Measurements from ENCODE around the gene C3orf18. TPM values are rescaled to one million over a fixed set of nuclear protein-coding genes. Genes with fewer than 3 reads are reported as not detected.

C3orf18 gene
- polyA plus RNA-seq, 1 of the 3 experiments (the other 2 are of a cell fraction) = 19.7 TPM

- whole genome bisulfite sequencing (ENCODE audit: low lambda C conversion rate) = 86% methylated on average over 4 of the region's 5 CpGs
- ChIA-PET POLR2A (no interaction called here), CTCF (interaction anchor here (1.0 to 25.1 kb wide), 3 partner anchors 10 to 786 kb away, joined by 3 to 648 read pairs (median 111); partner anchors contain the start of genes C3orf18, CISH, HEMK1 and MAPKAPK3)
- no peak overlapping the region for H3K27ac ChIP-seq (ENCODE audit: low read depth in 2 of 2, low read length in 1 of 2)
- H3K9me2 ChIP-seq = no peaks in the 10 kb centered on the region
- H3K79me2 ChIP-seq (ENCODE audit: insufficient read depth) = no peaks in the 10 kb centered on the region
- H3K4me1 ChIP-seq (ENCODE audit: control insufficient read depth in 1 of 2, insufficient read depth in 2 of 2, low read depth in 1 of 2, low read length in 1 of 2) = peaks cover 17 to 42% of the 10 kb centered on the region in 2 experiments
- H3F3A ChIP-seq (replicated peaks; ENCODE audit: insufficient read depth) = no peaks in the 10 kb centered on the region
- H3K9ac ChIP-seq = no peak overlapping the region
- DNase-seq = no peak
- no peaks in the 10 kb centered on the region for H3K27me3 ChIP-seq (ENCODE audit: insufficient read depth)
- no peaks in the 10 kb centered on the region for H4K20me1 ChIP-seq (ENCODE audit: insufficient read depth)
- no peak overlapping the region for H2AFZ ChIP-seq (ENCODE audit: low read depth)
- no peaks in the 10 kb centered on the region for H3K9me3 ChIP-seq
- no peak for TF ChIP-seq CTCF (IDR thresholded peaks at IDR 0.05)
- TF ChIP-seq MAX (IDR thresholded peaks at IDR 0.05; ENCODE audit: low read depth) = no peak
- TF ChIP-seq EZH2phosphoT487 (IDR thresholded peaks at IDR 0.05; ENCODE audit: borderline replicate concordance, low read depth) = no peak
- TF ChIP-seq TAF1 (IDR thresholded peaks at IDR 0.05; ENCODE audit: borderline replicate concordance, low read depth, low read length) = no peak
- H3K36me3 ChIP-seq (replicated peaks in 1 of 2; ENCODE audit: control insufficient read depth in 1 of 2, insufficient read depth in 2 of 2, low read length in 1 of 2) = peaks cover 0 to 4% of the 10 kb centered on the region in 2 experiments
- no peak overlapping the region for H3K4me3 ChIP-seq (ENCODE audit: low read depth in 2 of 2, low read length in 1 of 2)
- H3K4me2 ChIP-seq = no peak overlapping the region
These were observed 36.6 kb upstream of the C3orf18 start for GRCh38 chr3:50604110-50604621.

GRCh38 chr3:50603261-50604109 lies 35.9 kb upstream of the C3orf18 start:
- H3K4me1 ChIP-seq (ENCODE audit: control insufficient read depth in 1 of 2, insufficient read depth in 2 of 2, low read depth in 1 of 2, low read length in 1 of 2) = peaks cover 17 to 41% of the 10 kb centered on the region in 2 experiments
- no peak for TF ChIP-seq IRF3 (IDR thresholded peaks at IDR 0.05; ENCODE audit: low read depth, low read length)
- TF ChIP-seq ELF1 (IDR thresholded peaks at IDR 0.05) = no peak
- TF ChIP-seq REST (IDR thresholded peaks at IDR 0.05; ENCODE audit: low read depth, low read length) = no peak
- no peak for TF ChIP-seq GABPA (IDR thresholded peaks at IDR 0.05; ENCODE audit: low read depth)
- TF ChIP-seq YY1 (IDR thresholded peaks at IDR 0.05; ENCODE audit: low read depth) = no peak
- no peaks in the 10 kb centered on the region for H4K20me1 ChIP-seq (ENCODE audit: insufficient read depth)
- peaks cover 0 to 4% of the 10 kb centered on the region in 2 experiments for H3K36me3 ChIP-seq (replicated peaks in 1 of 2; ENCODE audit: control insufficient read depth in 1 of 2, insufficient read depth in 2 of 2, low read length in 1 of 2)
- no peaks in the 10 kb centered on the region for H3K27me3 ChIP-seq (ENCODE audit: insufficient read depth)
- H3K4me3 ChIP-seq (ENCODE audit: low read depth in 2 of 2, low read length in 1 of 2) = no peak overlapping the region
- no peaks in the 10 kb centered on the region for H3K9me2 ChIP-seq
- no peak overlapping the region; a peak in 1 of 4 replicates for H3K27ac ChIP-seq (ENCODE audit: low read depth in 2 of 2, low read length in 1 of 2)
- H3K9ac ChIP-seq = no peak overlapping the region
- H3K9me3 ChIP-seq = no peaks in the 10 kb centered on the region
- H3F3A ChIP-seq (replicated peaks; ENCODE audit: insufficient read depth) = no peaks in the 10 kb centered on the region
- no peak overlapping the region for H3K4me2 ChIP-seq
- ChIA-PET POLR2A (no interaction called here), CTCF (interaction anchor here (1.6 to 25.1 kb wide), 3 partner anchors 10 to 35 kb away, joined by 5 to 648 read pairs (median 111); partner anchors contain the start of genes C3orf18, CISH, HEMK1 and MAPKAPK3)
- H2AFZ ChIP-seq (ENCODE audit: low read depth) = no peak overlapping the region
- WGBS (ENCODE audit: low lambda C conversion rate) = 86% methylated on average over 2 of the region's 4 CpGs
- no peak for DNase-seq
- no peaks in the 10 kb centered on the region for H3K79me2 ChIP-seq (ENCODE audit: insufficient read depth)
